Measurements from ENCODE around the gene CYB5R4. TPM values are rescaled to one million over a fixed set of nuclear protein-coding genes. Genes with fewer than 3 reads are reported as not detected.
"Not testable (repeated sequence)": the region's sequence is repeated elsewhere in the genome, so short reads cannot be mapped to it uniquely, and the experiment has no call there.

Gene CYB5R4
- total RNA-seq, 1 donor from 2014 or later = 37.3 TPM

GRCh38 chr6:83891586-83891985 is 32.1 kb downstream of the CYB5R4 start:
- POLR2A ChIA-PET = no interaction called here
- Mint-ChIP-seq H3K27me3 (no peaks in the 10 kb centered on the region), H3K9me3 (peaks cover 3% of the 10 kb centered on the region), H3K27ac (no peak overlapping the region), H3K4me1 (peaks cover 36% of the 10 kb centered on the region), H3K4me3 (no peak overlapping the region), H3K36me3 (ENCODE audit: low read depth) (peaks cover 40% of the 10 kb centered on the region)
- intact Hi-C loops (cut with micrococcal nuclease) = no loop called here
- DNase-seq (no peak), ATAC-seq (ENCODE audit: low read depth) (no peak)
- TF ChIP-seq CTCF (IDR thresholded peaks at IDR 0.05) = no peak
- CTCF ChIA-PET = no interaction called here

- Mint-ChIP-seq H3K27ac (no peak overlapping the region), H3K27me3 (no peaks in the 10 kb centered on the region), H3K9me3 (peaks cover 3% of the 10 kb centered on the region), H3K4me1 (peaks cover 38% of the 10 kb centered on the region), H3K4me3 (no peak overlapping the region), H3K36me3 (ENCODE audit: low read depth) (peaks cover 46% of the 10 kb centered on the region)
- ChIA-PET CTCF (no interaction called here), POLR2A (no interaction called here)
- ATAC-seq (ENCODE audit: low read depth) (no peak), DNase-seq (no peak)
- no peak for TF ChIP-seq CTCF (IDR thresholded peaks at IDR 0.05)
- intact Hi-C loops (cut with micrococcal nuclease) = no loop called here
These were observed 33.5 kb downstream of the CYB5R4 start for GRCh38 chr6:83893024-83893423.

- peaks cover 49% of the 10 kb centered on the region for H3K36me3 Mint-ChIP-seq (ENCODE audit: low read depth)
- POLR2A ChIA-PET; H3K27me3 Mint-ChIP-seq; ATAC-seq (ENCODE audit: low read depth); H3K27ac Mint-ChIP-seq; CTCF ChIA-PET; H3K4me3 Mint-ChIP-seq; intact Hi-C loops (cut with micrococcal nuclease); DNase-seq: not testable (repeated sequence)
- peaks cover 11% of the 10 kb centered on the region for H3K9me3 Mint-ChIP-seq
- peaks cover 36% of the 10 kb centered on the region for H3K4me1 Mint-ChIP-seq
These were observed 37.6 kb downstream of the CYB5R4 start for GRCh38 chr6:83897094-83897493.

- TF ChIP-seq CTCF (IDR thresholded peaks at IDR 0.05) = no peak
- DNase-seq (no peak), ATAC-seq (ENCODE audit: low read depth) (no peak)
- peaks cover 48% of the 10 kb centered on the region for H3K4me1 Mint-ChIP-seq
- H3K36me3 Mint-ChIP-seq (ENCODE audit: low read depth) = peaks cover 60% of the 10 kb centered on the region
- CTCF ChIA-PET = no interaction called here
- H3K27ac Mint-ChIP-seq = no peak overlapping the region
- intact Hi-C loops (cut with micrococcal nuclease) = no loop called here
- no peaks in the 10 kb centered on the region for H3K27me3 Mint-ChIP-seq
- H3K4me3 Mint-ChIP-seq = no peak overlapping the region
- peaks cover 30% of the 10 kb centered on the region for H3K9me3 Mint-ChIP-seq
- POLR2A ChIA-PET = no interaction called here
These were observed 42.1 kb downstream of the CYB5R4 start for GRCh38 chr6:83901624-83902023.

- no peak overlapping the region for H3K4me3 Mint-ChIP-seq
- CTCF ChIA-PET = no interaction called here
These were observed 44.9 kb downstream of the CYB5R4 start for GRCh38 chr6:83904395-83904794.

More at GRCh38 chr6:83904395-83904794, 44.9 kb downstream of the CYB5R4 start:
- ATAC-seq (ENCODE audit: low read depth) (no peak), DNase-seq (no peak)
- H3K4me1 Mint-ChIP-seq = peaks cover 56% of the 10 kb centered on the region
- peaks cover 72% of the 10 kb centered on the region for H3K36me3 Mint-ChIP-seq (ENCODE audit: low read depth)
- no peak for TF ChIP-seq CTCF (IDR thresholded peaks at IDR 0.05)
- intact Hi-C loops (cut with micrococcal nuclease) = no loop called here
- H3K27me3 Mint-ChIP-seq = no peaks in the 10 kb centered on the region
- H3K27ac Mint-ChIP-seq = no peak overlapping the region
- POLR2A ChIA-PET = no interaction called here
- H3K9me3 Mint-ChIP-seq = peaks cover 35% of the 10 kb centered on the region
